Fibroblast of villous mesenchyme (primary cell): ENCODE measurements around the gene SMCO2. TPM values are rescaled to one million over a fixed set of nuclear protein-coding genes. Genes with fewer than 3 reads are reported as not detected.

Experiments
- DNase-seq: peaks from one replicate; pipeline ENCODE4 v3.0.0-alpha.2; 2010; ENCODE audit warnings: low read depth
- H3K4me3 ChIP-seq: 2 replicates; pipeline ENCODE4 v1.5.1; 2011; ENCODE audit warnings: low read depth, mild to moderate bottlenecking, low read length
- total RNA-seq: library from RNA; depleted of rRNA; stranded (reverse); fragments of >200 nt; gene quantifications from 2 replicates; pipeline ENCODE4 v1.2.3, GENCODE V29; 2012
- TF ChIP-seq, protein P1 (sequence below): IDR thresholded peaks from 2 replicates; pipeline ENCODE4 v1.5.1; 2012; ENCODE audit warnings: low read depth, mild to moderate bottlenecking, low read length; ENCODE audit not compliant: insufficient read depth

The SMCO2 gene
- total RNA-seq, 1 donor: not detected

DNA sequence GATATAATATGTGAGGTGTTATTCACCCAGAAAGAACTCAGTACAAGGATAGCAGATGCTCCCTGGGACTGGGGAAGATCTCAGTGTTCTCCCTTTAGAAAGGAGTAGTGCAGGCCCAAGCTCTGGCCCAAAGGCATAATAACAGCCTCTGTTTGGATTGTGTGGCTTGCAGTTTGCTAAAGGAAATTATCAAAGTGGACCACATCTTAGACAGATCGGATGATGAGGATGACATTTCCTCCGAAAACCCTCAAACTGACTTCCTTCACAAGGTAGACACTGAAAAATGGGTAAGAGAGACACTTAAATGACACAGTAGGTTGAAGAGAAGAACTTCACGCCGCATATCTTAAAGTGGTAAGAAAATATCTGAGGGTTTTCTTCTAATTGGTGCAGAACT lies 26.1 kb downstream of the SMCO2 start:
- no peak overlapping the region for H3K4me3 ChIP-seq
- DNase-seq: no peak
- TF ChIP-seq, protein P1, sequence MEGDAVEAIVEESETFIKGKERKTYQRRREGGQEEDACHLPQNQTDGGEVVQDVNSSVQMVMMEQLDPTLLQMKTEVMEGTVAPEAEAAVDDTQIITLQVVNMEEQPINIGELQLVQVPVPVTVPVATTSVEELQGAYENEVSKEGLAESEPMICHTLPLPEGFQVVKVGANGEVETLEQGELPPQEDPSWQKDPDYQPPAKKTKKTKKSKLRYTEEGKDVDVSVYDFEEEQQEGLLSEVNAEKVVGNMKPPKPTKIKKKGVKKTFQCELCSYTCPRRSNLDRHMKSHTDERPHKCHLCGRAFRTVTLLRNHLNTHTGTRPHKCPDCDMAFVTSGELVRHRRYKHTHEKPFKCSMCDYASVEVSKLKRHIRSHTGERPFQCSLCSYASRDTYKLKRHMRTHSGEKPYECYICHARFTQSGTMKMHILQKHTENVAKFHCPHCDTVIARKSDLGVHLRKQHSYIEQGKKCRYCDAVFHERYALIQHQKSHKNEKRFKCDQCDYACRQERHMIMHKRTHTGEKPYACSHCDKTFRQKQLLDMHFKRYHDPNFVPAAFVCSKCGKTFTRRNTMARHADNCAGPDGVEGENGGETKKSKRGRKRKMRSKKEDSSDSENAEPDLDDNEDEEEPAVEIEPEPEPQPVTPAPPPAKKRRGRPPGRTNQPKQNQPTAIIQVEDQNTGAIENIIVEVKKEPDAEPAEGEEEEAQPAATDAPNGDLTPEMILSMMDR: no peak

DNA sequence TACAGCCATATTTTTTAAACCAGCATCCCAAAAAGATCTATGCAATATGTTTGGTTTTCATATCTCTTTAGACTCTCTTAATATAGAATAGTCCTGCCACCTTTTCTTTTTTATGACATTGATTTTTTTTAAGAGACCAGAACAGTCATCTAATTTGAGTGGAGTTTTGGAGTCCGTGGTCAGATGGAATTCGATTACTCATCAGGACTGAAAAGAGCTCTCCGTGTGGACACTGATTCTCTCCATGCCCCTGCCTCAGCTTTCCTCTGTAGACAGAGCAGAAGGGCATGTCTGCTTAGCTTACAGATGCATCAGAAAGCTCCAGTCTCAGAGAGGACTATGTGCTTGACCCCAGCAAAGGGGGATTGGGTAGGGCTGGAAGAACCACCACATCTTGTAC lies 27.8 kb downstream of the SMCO2 start:
- no peak overlapping the region for H3K4me3 ChIP-seq
- TF ChIP-seq, protein P1: no peak
- DNase-seq: peak; percentile 75

DNA sequence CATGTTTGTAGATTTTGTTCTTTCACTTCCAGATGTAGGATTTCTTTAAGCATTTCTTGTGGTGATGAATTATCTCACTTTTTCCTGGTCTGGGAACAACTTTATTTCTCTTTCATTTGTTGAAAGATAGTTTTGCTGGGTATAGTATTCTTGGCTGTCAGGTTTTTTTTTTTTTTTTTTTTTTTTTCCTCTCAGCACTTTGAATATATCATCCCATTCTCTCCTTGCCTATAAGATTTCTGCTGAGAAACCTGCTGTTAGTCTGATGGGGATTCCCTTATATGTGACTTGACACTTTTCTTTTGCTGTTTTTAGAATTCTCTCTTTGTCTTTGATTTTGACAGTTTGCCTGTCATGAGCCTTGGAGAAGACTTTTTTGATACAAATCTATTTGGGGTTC lies 30.5 kb downstream of the SMCO2 start:
- H3K4me3 ChIP-seq: no peak overlapping the region
- DNase-seq: no peak
- TF ChIP-seq, protein P1: no peak

DNA sequence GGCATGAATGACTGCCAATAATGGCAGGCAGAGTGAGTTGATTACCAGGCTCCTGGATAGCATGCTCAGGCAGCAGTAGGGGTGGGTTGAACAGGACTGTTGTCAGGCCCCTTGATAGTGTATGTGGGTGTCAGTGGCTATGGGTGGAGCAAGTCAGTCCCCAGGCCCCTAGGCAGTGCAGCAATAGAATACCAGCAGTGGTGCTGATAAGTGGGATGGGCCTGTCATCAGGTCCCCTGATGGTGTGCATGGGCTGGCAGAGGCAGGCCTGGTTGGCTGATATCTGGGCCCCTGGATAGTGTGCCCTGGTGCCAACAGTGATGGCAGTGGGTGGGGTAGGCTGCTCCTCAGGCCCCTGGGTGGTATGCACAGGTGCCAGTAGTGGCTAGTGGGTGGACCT lies 32.4 kb downstream of the SMCO2 start:
- TF ChIP-seq, protein P1: no peak
- DNase-seq: no peak
- H3K4me3 ChIP-seq: no peak overlapping the region

DNA sequence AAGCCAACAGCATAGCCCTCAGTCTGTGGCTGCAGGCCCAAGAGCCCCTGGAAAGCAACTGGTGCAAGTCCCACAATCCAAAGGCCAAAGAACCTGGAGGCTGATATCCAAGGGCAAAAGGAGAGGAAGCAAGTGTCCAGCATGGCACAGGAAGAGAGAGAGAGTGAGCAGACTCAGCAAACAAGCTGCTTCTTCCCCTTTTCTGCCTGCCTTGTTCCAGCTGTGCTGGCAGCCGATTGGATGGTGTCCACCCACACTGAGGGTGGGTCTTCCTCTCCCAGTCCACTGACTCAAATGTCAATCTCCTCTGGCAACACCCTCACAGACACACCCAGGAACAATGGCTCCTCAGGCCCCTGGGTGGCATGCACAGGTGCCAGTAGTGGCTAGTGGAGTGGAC lies 33.5 kb downstream of the SMCO2 start:
- DNase-seq: no peak
- TF ChIP-seq, protein P1: no peak
- no peak overlapping the region for H3K4me3 ChIP-seq

DNA sequence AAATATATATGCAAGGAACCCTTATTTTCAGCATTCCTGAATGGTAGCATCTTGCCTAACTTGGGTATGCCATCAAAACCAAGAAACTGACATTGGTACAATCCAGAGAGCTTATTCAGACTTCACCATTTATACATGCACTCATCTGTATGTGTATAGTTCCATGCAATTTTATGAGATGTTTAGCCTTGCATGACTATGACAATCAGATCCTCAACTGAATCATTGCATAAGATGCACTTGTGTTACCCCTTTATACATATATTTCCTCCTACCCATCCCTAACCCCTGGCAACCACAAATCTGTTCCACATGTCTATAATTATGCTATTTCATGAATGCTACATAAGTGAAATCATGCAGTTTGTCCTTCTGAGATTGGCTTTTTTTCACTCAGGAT lies 40.4 kb downstream of the SMCO2 start:
- no peak overlapping the region for H3K4me3 ChIP-seq
- TF ChIP-seq, protein P1: no peak
- DNase-seq: no peak

DNA sequence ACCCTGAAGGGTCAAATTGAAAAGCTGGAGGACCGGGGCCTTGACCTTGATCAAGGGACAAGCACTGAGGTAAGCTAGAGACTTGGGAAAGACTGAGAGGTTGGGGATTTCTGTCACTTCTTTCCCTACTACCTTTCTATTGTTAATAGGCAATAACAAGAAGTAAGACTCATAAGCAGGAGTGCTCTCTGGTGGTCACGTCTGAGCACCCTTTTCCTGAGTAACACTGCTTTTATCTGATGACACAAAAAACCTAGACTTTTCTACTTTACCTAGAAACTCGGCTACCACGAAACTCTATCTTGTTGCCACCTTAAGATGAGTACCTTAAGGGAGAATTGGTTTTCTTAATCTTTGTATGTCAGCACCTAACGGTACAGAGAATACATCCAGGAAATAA lies 41.9 kb downstream of the SMCO2 start:
- no peak for DNase-seq
- H3K4me3 ChIP-seq: no peak overlapping the region
- TF ChIP-seq, protein P1: no peak
